CD14-positive monocyte (primary cell): ENCODE results near the gene TTC28. TPM values are rescaled to one million over a fixed set of nuclear protein-coding genes. Genes with fewer than 3 reads are reported as not detected.

ENCODE experiments used
- DNase-seq, 3 donors: peaks; one replicate each; pipeline ENCODE4 v3.0.0-alpha.2; 2011 to 2022
- H2AFZ ChIP-seq: 2 replicates; pipeline ENCODE4 v1.6.0; 2012; ENCODE audit warnings: mild to moderate bottlenecking, low read depth, low read length, inconsistent platforms; ENCODE audit not compliant: insufficient read depth, poor library complexity, severe bottlenecking
- H3K27ac ChIP-seq, 2 donors: 1 replicate in 1 of 2; 2 replicates in 1 of 2; pipeline ENCODE4 v1.5.1; 2012 to 2013; ENCODE audit warnings: low read length in 2 of 2, control low read depth in 1 of 2, inconsistent platforms in 1 of 2, low read depth in 1 of 2, mild to moderate bottlenecking in 1 of 2
- H3K27me3 ChIP-seq, 2 donors: one replicate each; pipeline versions ENCODE4 v1.6.0 to v1.6.1; 2011 to 2013; ENCODE audit warnings: low read length in 2 of 2; ENCODE audit not compliant: control insufficient read depth in 2 of 2, insufficient read depth in 2 of 2
- H3K36me3 ChIP-seq, 2 donors: replicated peaks in 1 of 2; 1 replicate in 1 of 2; 2 replicates in 1 of 2; pipeline versions ENCODE4 v1.5.1 to v1.6.1; 2012 to 2013; ENCODE audit warnings: low read length in 2 of 2, control low read depth in 1 of 2, inconsistent platforms in 1 of 2, mild to moderate bottlenecking in 1 of 2; ENCODE audit not compliant: insufficient read depth in 2 of 2, control insufficient read depth in 1 of 2
- H3K4me1 ChIP-seq, 2 donors: 1 replicate in 1 of 2; 2 replicates in 1 of 2; pipeline versions ENCODE4 v1.5.1 to v1.6.1; 2012 to 2013; ENCODE audit warnings: low read length in 2 of 2, control low read depth in 1 of 2, inconsistent platforms in 1 of 2, mild to moderate bottlenecking in 1 of 2, moderate library complexity in 1 of 2; ENCODE audit not compliant: insufficient read depth in 2 of 2, control insufficient read depth in 1 of 2
- H3K4me2 ChIP-seq: replicated peaks from 2 replicates; pipeline ENCODE3; 2012; ENCODE audit warnings: low read length, moderate library complexity, mild to moderate bottlenecking; ENCODE audit not compliant: poor library complexity, severe bottlenecking; ENCODE audit errors: extremely low read depth
- H3K4me3 ChIP-seq, 3 experiments: fragments of 200-600 bp in 1 of 3; sonication (generic) in 1 of 3; replicated peaks in 1 of 3; 1 replicate in 2 of 3; 2 replicates in 1 of 3; pipeline ENCODE4 v1.5.1; 2011 to 2013; ENCODE audit warnings: low read length in 3 of 3, mild to moderate bottlenecking in 3 of 3, control low read depth in 2 of 3, low read depth in 2 of 3, inconsistent platforms in 1 of 3, moderate library complexity in 1 of 3
- H3K79me2 ChIP-seq: 2 replicates; pipeline ENCODE4 v1.6.0; 2012; ENCODE audit warnings: mild to moderate bottlenecking, control low read depth, inconsistent platforms, low read length, moderate library complexity; ENCODE audit not compliant: insufficient read depth
- H3K9ac ChIP-seq: 2 replicates; pipeline ENCODE4 v1.6.0; 2017; ENCODE audit warnings: low read length, mild to moderate bottlenecking; ENCODE audit not compliant: insufficient read depth, poor library complexity, severe bottlenecking
- H3K9me3 ChIP-seq, 2 donors: replicated peaks in 1 of 2; 1 replicate in 1 of 2; 2 replicates in 1 of 2; pipeline versions ENCODE4 v1.5.1 to v1.6.1; 2012 to 2013; ENCODE audit warnings: low read length in 2 of 2, control low read depth in 1 of 2; ENCODE audit not compliant: control insufficient read depth in 1 of 2, insufficient read depth in 1 of 2
- H4K20me1 ChIP-seq: 2 replicates; pipeline ENCODE4 v1.6.0; 2012; ENCODE audit warnings: mild to moderate bottlenecking, low read length, control low read depth, moderate library complexity; ENCODE audit not compliant: insufficient read depth
- H3K27ac Mint-ChIP-seq, 7 donors: one replicate each; pipeline ENCODE4 v1.8.0; 2020; ENCODE audit warnings: mild to moderate bottlenecking in 7 of 7, mixed read lengths in 7 of 7, moderate library complexity in 6 of 7, inconsistent platforms in 2 of 7
- H3K27me3 Mint-ChIP-seq, 3 donors: one replicate each; pipeline ENCODE4 v1.8.0; 2021 to 2022; ENCODE audit warnings: low read depth in 3 of 3, mild to moderate bottlenecking in 3 of 3, mixed read lengths in 3 of 3, moderate library complexity in 3 of 3, inconsistent platforms in 1 of 3
- H3K36me3 Mint-ChIP-seq, 2 donors: one replicate each; pipeline ENCODE4 v1.8.0; 2020; ENCODE audit warnings: mixed read lengths in 2 of 2, inconsistent platforms in 1 of 2, mild to moderate bottlenecking in 1 of 2
- H3K4me1 Mint-ChIP-seq: one replicate; pipeline ENCODE4 v1.8.0; 2020; ENCODE audit warnings: mild to moderate bottlenecking, mixed read lengths
- H3K4me3 Mint-ChIP-seq, 2 donors: one replicate each; pipeline ENCODE4 v1.8.0; 2020; ENCODE audit warnings: mild to moderate bottlenecking in 2 of 2, mixed read lengths in 2 of 2, moderate library complexity in 1 of 2
- H3K9me3 Mint-ChIP-seq, 7 donors: one replicate each; pipeline ENCODE4 v1.8.0; 2020 to 2022; ENCODE audit warnings: mixed read lengths in 7 of 7, mild to moderate bottlenecking in 6 of 7, moderate library complexity in 6 of 7, inconsistent platforms in 2 of 7
- WGBS: methylation state at CpG from one replicate; pipeline ENCODE4 v1.1.5; 2013; ENCODE audit warnings: missing lambda C conversion rate; ENCODE audit not compliant: insufficient coverage; 5-methylcytosine and 5-hydroxymethylcytosine counted together
- intact Hi-C, 2 donors: fragments of 100-400 bp; cut with micrococcal nuclease; formaldehyde crosslinking; loops; one replicate each; pipeline versions ENCODE4 v1.15.0 to v1.15.1; 2023
- polyA plus RNA-seq, 3 donors: library from polyadenylated mRNA; depleted of rRNA in 1 of 3; unstranded in 2 of 3; stranded (reverse) in 1 of 3; fragments of 300-500 nt in 2 of 3; fragments of >200 nt in 1 of 3; fragmentation: Illumina TruSeq in 2 of 3; gene quantifications; 1 replicate in 2 of 3; 2 replicates in 1 of 3; pipeline ENCODE4 v1.2.3, GENCODE V29; 2012 to 2021
- TF ChIP-seq, protein P1 (sequence below): fragments of 200-600 bp; IDR thresholded peaks from one replicate; pipeline ENCODE4 v1.8.0; 2022; ENCODE audit warnings: antibody characterized with exemption, mild to moderate bottlenecking

The TTC28 gene
- polyA plus RNA-seq, 3 donors, result 0.24 to 0.61 TPM; not detected in 1

DNA sequence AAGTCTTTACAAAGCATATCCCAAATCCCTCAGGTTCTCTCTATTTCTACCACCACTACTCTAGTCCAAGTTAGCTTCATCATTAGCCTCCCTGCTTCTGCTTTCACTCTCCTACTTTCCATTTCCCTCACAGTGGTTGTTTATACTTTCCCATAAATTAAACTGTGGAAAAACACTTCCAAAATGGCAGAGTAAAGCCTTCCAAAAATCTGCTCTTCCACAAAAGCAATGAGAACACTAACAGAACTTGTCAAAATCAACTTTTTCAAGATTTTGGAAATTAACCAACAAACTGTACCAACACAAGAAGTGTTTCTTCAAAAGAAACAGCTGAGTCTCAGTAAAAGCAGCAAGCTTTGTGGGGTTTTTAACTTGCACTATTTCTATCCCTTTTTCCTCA, 71.8 kb downstream of the TTC28 start:
- intact Hi-C loops, result loop anchor here (5.0 to 10.0 kb wide), 2 partner anchors 225 to 637 kb away; no protein-coding TSS in a partner anchor
- no peaks in the 10 kb centered on the region for H3K79me2 ChIP-seq
- no peaks in the 10 kb centered on the region for H4K20me1 ChIP-seq
- no peak overlapping the region for H3K27ac ChIP-seq
- Mint-ChIP-seq H3K27me3 (peaks cover 0 to 2% (median 2%) of the 10 kb centered on the region in 3 donors), H3K9me3 (peaks cover 0 to 1% (median 0%) of the 10 kb centered on the region in 7 donors), H3K36me3 (no peaks in the 10 kb centered on the region), H3K4me3 (no peak overlapping the region), H3K27ac (no peak overlapping the region), H3K4me1 (no peaks in the 10 kb centered on the region)
- no peaks in the 10 kb centered on the region for H3K4me1 ChIP-seq
- TF ChIP-seq, protein P1, sequence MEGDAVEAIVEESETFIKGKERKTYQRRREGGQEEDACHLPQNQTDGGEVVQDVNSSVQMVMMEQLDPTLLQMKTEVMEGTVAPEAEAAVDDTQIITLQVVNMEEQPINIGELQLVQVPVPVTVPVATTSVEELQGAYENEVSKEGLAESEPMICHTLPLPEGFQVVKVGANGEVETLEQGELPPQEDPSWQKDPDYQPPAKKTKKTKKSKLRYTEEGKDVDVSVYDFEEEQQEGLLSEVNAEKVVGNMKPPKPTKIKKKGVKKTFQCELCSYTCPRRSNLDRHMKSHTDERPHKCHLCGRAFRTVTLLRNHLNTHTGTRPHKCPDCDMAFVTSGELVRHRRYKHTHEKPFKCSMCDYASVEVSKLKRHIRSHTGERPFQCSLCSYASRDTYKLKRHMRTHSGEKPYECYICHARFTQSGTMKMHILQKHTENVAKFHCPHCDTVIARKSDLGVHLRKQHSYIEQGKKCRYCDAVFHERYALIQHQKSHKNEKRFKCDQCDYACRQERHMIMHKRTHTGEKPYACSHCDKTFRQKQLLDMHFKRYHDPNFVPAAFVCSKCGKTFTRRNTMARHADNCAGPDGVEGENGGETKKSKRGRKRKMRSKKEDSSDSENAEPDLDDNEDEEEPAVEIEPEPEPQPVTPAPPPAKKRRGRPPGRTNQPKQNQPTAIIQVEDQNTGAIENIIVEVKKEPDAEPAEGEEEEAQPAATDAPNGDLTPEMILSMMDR, result no peak
- no peak overlapping the region for H3K4me2 ChIP-seq
- H3K9me3 ChIP-seq, result no peaks in the 10 kb centered on the region
- no peak overlapping the region for H2AFZ ChIP-seq
- no peaks in the 10 kb centered on the region for H3K36me3 ChIP-seq
- no peaks in the 10 kb centered on the region for H3K27me3 ChIP-seq
- no peak overlapping the region for H3K4me3 ChIP-seq
- DNase-seq, result no peak
- no peak overlapping the region for H3K9ac ChIP-seq

DNA sequence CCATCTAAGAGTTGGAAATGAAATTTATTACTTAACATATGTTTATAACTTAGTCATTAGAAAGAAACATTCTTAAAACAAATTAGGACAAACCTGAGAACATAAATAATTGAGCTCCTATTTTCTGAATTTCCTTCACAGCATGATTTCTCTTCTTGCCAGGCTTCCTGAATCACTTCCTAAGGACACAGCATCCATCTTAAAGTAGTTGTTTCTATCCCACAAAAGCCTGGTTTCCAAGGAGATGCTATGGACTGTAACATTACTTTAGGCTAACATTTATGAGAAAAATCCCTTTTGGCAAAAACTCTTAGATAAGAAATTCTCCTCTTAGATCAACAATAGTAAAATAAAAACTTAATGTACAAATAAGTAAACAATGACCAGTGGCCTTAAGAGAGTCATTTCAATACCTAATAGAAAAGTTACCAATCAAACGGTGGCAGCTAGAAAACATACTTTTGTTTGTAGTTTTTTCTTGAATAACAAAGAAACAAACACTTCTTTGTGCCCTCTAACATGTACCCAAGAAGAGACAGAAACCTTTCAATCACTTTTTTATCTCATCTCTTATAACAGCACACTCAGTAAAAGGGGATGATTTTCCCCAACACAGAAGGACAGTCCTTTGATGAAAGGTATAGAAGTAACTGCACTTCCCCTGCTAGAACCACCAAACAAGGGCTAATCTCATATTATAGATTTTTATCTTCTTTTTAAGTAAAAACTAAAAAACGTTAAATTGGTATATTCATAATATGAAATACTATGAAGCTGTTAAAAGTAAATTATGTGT, 74.5 kb downstream of the TTC28 start:
- no peaks in the 10 kb centered on the region for H3K79me2 ChIP-seq
- no peak overlapping the region for H2AFZ ChIP-seq
- DNase-seq, result no peak
- TF ChIP-seq, protein P1, result no peak
- H3K9me3 ChIP-seq, result no peaks in the 10 kb centered on the region
- H3K27ac Mint-ChIP-seq, result no peak overlapping the region
- no peak overlapping the region for H3K4me3 ChIP-seq
- H3K27me3 ChIP-seq, result no peaks in the 10 kb centered on the region
- H3K4me1 Mint-ChIP-seq, result no peaks in the 10 kb centered on the region
- no CpG with 5 or more reads among the region's 2 CpGs for WGBS
- H3K36me3 Mint-ChIP-seq, result no peaks in the 10 kb centered on the region
- H3K4me2 ChIP-seq, result no peak overlapping the region
- H3K36me3 ChIP-seq, result no peaks in the 10 kb centered on the region
- H4K20me1 ChIP-seq, result no peaks in the 10 kb centered on the region
- H3K9me3 Mint-ChIP-seq, result no peaks in the 10 kb centered on the region
- intact Hi-C loops, result loop anchor here (5.0 to 10.0 kb wide), 3 partner anchors 227 to 640 kb away; no protein-coding TSS in a partner anchor
- H3K4me1 ChIP-seq, result no peaks in the 10 kb centered on the region
- no peak overlapping the region for H3K4me3 Mint-ChIP-seq
- H3K27ac ChIP-seq, result no peak overlapping the region
- H3K9ac ChIP-seq, result no peak overlapping the region
- peaks cover 0 to 2% (median 0%) of the 10 kb centered on the region in 3 donors for H3K27me3 Mint-ChIP-seq
